GM21423 (cell line): ENCODE measurements around the gene TAX1BP1.

Experiments
- ATAC-seq: cut with Tn5 transposase; IDR thresholded peaks from one replicate; pipeline ENCODE4 v1.9.1; 2021; ENCODE audit warnings: mild to moderate bottlenecking, moderate library complexity; ENCODE audit not compliant: unreplicated experiment

TAX1BP1 gene

DNA sequence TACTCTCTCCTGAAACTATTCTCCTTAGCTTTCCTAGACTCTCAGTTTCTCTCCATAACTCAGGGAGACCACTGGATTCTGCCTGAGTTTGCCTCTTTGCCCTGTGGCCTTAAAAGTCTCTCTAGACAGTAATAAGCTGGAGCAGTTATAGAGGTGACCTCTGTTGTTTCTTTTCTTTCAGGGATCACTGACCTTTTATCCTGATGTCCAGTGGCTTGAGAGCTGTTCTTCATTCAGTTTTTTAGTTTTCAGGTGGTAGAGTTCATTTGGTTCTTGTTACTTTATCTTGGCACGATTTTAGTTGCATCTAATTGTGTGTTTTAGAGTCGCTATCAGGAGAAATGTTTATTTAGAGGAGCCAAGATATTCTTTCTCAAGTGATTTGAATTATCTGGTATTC, 37.7 kb downstream of the TAX1BP1 start:
- no peak for ATAC-seq

DNA sequence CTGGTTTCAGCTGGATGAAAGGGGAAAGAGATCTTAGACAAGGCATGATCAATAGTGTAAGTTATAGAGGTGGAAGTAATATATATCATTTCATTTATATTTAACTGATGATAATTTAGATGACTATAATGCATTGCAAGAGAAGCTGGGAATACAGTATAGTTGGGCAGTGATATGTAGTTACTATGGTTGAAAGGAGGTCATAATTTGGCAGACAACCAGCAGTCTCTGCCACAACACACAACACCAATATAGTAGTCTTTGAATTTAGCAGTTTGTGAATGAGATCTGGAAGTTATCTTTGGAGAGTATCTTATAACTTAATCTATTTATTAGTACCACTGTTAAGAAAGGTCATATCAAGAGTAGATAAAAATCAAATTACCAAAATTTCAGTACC, 39.9 kb downstream of the TAX1BP1 start:
- ATAC-seq: no peak

DNA sequence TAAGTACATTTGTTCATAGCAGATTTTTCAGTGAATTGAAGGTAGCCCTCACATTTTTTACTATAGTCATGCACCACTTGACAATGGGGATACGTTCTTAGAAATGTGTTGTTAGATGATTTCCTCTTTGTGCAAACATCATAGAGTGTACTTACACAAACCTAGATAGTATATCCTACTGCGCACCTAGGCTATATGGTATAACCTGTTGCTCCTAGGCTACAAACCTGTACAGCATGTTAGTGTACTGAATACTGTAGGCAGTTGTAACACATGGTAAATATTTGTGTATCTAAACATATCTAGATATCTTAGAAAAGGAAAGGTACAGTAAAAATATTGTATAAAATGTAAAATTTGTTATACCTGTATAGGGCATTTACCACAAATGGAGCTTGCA, 41.2 kb downstream of the TAX1BP1 start:
- ATAC-seq: no peak

DNA sequence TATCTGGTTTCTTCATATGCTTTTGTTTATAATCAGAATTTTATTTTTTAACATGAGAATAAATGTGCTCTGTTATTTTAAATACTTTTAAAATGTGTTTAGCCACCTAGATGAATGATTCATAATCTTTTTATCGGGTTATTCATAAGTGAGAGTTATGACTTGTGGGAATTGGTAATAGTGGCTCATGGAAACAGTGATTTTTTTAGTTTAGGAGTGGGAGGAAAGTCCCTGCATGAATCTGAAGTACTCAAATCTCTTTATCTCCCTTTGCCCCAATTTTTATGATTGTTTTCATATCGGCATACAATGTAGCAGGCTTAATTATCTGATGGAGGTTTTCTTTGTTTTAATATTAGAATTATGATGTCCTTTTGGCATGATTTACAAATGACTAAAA, 42.9 kb downstream of the TAX1BP1 start:
- ATAC-seq: no peak

DNA sequence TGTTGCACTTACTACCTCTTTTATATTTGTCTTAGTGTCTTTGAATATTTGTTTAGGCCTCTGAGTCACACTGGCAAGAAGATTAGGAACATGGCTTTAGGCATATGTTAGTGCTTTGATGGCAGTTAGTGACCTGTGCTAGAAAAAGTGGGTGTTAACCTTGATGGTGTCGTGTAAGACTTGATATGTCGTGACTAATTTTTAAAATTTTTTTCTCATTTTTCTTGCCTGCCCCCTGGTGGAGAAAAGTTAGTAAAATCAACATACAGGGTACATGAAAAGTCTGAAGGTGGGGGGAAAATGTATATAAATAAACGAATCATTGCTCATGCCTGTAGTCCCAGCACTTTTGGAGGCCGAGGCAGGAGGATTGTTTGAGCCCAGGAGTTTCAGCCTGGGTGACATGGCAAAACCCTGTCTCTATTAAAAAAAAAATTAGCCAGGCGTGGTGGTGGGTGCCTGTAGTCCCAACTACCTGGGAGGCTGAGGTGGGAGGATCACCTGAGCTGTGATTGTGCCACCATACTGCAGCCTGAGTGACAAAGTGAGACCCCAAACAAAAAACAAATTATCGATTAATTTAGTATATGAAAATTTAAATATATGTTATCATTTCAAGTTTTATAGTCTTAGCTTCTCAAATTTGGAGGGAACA, 44.6 kb downstream of the TAX1BP1 start:
- no peak for ATAC-seq

DNA sequence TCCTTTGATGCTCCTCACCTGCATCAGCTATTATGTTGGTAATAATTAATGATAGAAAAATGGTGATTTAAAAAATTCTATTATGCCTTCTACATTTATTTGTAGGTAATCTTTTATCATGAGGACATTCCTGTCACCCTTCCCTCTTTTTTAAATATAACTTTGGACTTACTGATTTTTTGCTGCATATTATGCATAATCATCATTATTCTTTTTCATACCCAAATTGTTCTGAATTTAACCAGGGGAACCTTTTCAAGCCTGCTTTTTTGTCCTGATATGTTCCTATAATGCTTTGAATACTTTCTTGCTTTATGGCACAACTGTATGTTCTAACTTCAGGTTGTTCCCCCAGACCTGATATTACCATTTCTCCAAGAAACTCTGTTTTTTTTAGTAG, 48.5 kb downstream of the TAX1BP1 start:
- ATAC-seq: no peak

DNA sequence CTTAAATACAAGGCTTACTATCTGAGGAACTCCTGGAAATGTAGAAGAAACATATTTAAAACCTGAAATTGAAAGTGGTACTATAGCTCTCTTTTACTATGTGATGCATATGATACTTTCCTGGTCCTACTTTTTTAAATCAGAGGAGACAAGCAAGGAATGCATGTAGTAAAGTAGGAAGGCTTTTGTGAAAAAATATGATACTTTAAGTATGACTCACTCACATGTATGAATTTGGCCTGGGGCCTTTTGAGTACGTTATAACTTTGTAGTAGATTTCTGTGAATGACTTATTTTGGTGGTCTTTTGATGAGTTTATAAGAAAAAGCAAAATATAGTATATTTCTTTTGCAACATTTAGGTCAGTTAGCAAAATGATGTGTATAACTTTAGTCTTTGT, 53.8 kb downstream of the TAX1BP1 start:
- ATAC-seq: no peak

DNA sequence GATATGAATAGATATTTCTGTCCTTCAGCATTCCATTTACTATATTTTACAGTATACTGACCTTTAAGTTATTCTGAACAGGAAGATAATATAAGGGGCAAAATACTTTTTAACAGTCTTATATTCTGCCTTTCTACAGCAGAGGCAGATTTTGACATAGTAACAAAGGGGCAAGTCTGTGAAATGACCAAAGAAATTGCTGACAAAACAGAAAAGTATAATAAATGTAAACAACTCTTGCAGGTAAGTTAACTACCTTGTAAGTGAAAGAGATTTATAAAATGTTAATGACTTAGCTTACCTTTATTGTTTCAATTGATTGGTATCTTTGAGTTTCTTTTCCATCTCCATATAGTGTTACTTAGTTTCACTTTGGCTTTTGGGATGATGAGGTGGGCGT, 56.0 kb downstream of the TAX1BP1 start:
- ATAC-seq: no peak

DNA sequence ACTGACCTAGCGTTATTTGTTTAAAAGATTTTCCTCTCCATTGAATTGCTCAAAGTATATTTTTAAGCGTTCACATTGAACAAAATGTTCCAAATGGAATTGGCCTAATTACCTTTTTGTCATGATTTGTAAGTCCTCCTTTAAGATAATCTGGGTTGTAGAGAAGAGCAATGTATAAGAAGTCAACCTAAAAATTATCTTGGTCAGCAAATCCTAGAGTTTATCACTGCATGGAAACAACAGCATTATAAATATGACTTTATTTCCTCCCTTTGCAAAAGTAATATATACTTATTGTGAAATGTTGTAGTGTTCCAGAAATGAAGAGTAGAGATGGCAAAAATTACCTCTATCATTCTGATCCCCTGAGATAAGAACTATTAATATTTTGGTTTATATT, 59.2 kb downstream of the TAX1BP1 start:
- no peak for ATAC-seq

DNA sequence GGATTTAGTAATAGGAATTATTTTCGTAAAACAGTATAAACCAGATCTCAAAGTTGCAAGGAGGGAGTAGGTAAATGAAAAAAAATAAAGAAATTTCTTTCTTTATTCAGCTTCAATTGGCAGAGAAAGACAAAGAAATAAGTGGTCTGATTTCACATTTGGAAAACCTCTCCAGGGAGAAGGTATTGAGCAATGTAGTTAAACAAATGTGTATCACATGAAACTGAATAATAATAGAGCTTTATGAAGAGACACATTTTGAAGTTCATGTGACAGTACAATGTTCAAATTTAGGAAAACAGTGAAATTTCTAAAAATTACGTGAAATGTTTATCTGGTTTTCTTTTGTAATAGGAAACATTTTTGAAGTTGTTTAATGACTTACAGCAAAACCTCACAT, 63.0 kb downstream of the TAX1BP1 start:
- ATAC-seq: no peak

DNA sequence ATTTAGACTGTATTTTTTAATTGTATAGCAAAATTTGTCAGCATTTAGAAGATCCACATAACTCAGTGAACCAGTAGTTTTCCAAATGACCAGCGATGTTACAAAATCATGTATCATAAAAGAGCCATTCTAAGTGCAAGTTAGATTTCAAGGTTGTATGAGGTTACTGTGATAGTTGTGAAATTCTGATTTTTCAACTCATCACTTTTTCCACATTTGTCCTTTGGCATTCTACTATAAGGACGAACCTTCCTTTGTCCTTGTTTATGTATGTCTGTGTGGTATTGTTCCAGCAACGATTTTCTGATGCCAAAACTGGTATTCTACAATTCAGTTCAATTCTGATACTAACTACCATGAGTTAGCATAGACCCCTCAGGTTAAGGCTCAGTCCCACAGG, 64.2 kb downstream of the TAX1BP1 start:
- no peak for ATAC-seq

DNA sequence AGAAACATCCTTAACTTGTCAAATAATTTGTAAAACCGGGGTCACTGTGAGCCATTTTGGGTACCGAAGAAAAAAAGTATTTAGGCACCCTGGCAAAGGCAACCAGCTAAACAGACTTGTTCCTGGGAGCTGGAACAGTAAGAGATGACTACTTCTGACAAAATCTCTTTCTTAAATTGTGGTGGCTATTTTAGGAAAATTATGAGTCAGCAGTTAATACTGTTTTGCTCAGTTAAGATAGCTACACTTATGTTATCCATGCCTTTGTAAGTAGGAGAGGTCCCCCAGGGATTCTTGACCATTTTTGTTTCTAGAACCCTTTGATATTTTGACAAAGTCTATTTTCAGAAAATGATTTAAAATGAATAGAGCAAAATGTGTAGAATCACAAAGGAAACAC, 68.7 kb downstream of the TAX1BP1 start:
- ATAC-seq: no peak

DNA sequence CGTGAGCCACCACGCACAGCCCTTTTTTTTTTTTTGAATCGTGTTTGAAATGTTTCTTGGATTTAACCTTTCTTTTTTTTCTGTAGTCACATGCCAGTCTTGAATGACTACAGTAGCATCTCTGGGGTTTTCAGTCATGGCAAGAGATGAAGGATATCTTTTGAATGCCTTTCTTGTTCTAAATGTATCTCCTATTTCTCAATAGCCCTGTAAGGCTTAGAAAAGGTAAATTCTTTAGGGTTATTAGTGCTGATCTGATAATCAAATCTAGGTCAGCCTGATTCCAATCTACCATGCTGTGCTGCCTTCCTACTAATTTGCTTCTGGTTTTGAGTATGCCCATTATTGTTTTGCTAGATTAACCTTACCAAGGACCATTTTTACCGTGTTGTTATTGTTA, 70.2 kb downstream of the TAX1BP1 start:
- ATAC-seq: no peak

DNA sequence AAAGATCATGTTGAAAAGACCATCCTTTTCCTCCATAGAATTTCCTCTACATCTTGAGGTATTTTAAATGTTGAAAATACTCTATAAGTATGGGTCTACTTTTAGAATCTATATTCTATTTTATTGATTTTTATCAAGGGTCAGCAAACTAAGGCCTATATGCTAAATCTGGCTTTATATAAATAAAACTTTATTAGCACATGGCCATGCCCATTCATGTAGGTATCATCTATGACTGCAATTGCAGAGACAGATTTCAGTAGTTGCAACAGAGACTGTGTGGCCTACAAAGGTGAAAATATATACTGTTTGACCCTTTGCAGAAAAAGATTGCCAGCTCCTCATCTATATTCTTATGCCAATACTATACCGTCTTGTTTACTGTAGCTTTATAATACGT, 72.7 kb downstream of the TAX1BP1 start:
- ATAC-seq: no peak

DNA sequence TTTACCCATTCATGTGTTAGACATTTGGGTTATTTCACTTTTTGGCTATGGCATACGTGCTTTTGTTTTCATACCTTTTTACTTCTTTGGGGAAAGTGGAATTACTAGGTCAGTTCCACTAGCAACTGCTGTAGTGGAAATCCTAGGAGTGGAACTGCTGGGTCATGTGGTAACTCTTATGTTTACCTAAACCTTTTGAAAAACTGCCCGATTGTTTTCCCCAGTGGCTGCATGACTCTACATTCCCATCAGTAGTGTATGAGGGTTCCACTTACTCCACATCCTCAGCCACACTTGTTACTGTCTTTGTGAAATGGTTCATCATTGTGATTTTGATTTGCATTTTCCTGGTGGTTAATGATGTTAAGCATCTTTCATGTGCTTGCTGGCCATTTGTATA, 82.3 kb downstream of the TAX1BP1 start:
- ATAC-seq: no peak

DNA sequence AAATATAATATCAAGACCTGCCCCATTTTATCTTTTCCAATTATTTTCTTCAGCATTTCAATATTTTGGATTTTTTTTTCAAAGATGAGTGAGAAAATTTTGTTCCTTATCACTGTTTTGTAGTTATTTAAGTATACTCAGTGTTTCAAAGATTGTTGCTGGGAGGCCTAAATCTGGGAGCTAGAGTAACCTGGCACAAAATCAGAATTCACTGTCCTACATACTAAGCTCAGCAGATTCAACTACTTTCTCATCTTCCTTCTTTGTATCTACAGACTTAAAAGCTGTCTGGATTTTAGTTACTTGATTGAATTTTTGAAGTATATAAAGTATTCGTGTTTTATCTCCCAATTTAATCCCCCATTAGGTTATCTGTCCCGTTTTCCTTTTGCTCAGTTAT, 85.9 kb downstream of the TAX1BP1 start:
- ATAC-seq: no peak

DNA sequence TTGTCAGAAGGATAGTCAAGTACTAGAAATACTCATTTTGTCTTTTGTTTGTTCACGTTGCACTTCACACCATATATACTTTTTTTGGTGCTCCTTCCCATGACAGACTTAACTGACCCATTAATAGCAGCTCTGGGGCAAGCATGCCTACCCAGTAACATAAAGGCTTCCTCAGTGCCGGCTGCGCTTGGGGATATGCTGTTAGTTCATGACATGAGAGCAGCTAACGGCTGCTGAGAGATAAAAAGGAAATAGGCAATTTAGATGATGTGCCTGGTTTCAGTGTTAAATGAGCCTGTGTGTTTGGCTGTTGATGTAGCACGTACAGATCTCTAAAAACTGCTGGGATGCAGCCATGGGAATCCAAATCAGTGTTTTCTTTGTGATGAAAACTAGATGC, 86.4 kb downstream of the TAX1BP1 start:
- no peak for ATAC-seq

DNA sequence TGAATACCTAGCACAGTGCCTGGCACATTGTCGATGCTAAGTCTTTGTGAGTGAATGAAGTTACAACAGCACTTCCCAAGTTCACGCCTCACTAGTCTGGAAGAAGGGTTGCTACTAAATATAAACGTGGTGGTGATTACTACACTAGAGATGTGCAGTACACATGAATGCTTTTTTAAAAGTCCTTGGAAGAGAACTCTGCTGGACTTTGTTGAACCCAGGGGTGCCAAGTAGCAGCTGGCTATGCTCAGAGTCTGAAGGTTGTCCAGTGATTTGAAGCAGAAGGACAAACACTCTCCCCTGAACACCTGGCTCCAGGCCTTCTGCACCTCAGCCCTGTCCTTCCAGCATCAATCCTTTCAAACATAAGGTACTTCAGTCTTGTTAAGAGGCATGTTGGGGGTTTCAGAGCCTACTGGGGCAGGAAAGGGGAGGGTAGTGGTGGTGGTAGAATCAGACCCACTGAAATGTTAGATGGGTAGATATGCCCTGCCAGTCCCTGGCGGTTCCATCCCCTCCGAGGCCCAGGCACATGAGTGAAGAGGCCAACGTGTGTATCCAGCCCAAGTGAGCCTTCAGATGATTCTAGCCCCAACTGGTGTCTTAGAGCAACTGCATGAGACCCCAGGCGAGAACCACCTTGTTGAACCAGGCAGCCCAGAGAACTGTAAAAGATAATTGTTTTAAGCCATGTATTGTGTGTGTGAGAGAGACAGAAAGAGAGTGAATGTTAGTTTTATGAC, 94.4 kb downstream of the TAX1BP1 start:
- ATAC-seq: no peak

DNA sequence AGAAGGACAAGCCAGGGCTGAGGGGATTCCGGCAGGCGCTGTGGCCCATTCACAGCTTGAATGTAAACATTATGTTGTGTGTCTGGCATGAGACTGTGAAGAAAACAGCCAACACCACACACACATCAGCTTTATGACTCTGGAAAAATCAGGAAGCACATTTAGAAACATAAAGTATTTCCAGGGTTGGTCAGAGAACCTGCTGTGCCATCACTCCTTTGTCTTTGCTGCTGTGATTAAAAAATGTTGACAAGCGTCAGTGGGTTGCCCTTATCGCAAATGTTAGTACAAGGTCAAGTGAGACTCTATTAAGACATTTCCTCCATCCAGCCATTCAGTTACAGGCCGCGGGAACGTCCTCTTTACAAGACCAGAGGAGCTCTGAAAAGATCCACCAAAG, 95.4 kb downstream of the TAX1BP1 start:
- ATAC-seq: no peak

DNA sequence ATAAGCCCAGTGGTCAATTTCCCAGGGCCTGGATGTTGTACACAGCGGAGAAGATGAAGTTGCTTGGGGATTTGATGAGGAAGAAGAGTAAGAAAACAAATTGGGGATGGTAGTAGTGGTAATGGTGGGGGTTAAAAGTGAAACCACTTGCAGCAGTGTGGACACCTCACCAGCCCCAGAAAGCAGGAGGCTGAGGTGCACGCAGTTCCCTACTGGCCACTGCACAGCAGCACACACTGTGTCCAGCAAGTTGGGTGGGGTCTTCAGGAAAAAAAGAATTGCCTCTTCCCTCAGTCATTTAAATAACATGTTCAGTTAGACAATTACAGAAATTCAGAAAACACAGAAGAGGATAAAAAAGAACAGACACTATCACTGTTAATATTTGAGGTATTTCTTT, 96.6 kb downstream of the TAX1BP1 start:
- ATAC-seq: no peak

DNA sequence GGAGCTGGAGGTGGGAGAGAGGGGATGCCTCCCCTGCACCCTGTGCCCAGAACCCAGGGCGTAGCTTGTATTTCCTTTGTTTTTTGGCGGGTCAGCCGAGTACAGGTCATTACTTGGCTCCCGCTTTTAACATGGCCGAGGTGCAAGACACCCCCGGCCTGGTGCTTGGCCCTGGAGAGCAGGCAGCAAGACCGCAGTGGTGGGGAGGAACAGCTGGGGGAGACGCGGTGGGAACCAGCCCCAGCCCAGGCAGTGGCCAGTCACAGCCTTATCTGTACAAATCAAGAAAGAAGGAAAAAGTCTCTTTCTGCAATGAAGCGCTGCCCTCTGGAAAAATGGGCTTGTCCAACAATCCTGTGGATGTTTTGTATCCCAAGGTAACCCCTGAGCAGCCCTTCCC, 99.1 kb downstream of the TAX1BP1 start:
- no peak for ATAC-seq

DNA sequence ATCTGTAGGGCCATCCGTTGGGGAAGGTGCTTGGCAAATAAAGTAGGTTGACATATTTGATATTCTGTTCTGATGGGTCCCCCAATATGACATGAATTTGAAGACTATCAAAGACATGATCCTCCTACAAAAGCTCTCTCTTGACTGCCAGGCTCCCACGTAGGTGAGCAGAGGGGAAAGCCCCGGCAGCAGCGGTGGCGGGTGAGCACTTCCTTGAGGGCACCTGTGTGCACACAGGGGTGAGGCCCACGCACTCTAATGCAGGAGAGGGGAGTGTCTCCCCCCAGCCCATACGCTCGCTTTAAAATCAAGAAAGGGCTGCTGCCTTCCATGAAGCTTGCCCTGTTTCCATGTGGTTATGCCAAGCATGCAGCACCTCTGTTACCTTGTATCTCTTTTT, 100.4 kb downstream of the TAX1BP1 start:
- no peak for ATAC-seq
